Right renal cortex interstitium (tissue), 3 donors: Measurements from ENCODE around the gene PEX13. TPM values are rescaled to one million over a fixed set of nuclear protein-coding genes. Genes with fewer than 3 reads are reported as not detected.
A peak's percentile ranks its signal among the peaks of the same experiment; 100 is the strongest.

Experiments used
- DNase-seq, 3 donors: peaks; one replicate each; pipeline ENCODE4 v3.0.0-alpha.2; 2013; ENCODE audit warnings: low read depth in 3 of 3, low spot score in 2 of 3
- polyA plus RNA-seq, 3 donors: library from polyadenylated mRNA; unstranded; fragments of 120-200 nt; gene quantifications; one replicate each; pipeline ENCODE4 v1.2.1, GENCODE V29; 2013; ENCODE audit not compliant: insufficient read length in 3 of 3

PEX13 gene
- polyA plus RNA-seq, 3 donors = 28.2 to 29.7 (median 29.0) TPM

DNA sequence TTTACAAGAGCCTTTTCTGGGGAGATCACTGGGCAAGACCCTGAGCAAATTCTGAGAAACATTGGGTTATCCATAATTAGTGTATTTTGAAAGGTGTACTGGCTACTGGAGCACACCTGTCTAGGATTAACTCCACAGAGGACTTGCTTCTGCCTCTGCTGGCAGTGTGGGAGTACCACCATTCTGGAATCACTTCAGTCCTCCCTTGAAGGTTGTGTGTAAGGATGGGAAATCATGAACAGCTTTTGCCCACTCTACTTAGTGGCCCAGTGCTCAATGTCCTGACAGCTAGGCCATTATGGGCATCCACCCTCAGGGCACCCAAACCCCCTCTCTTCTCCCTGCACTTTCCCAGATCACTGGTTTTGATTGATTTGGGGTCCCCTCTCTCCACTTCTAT is 40.0 kb downstream of the PEX13 start:
- no peak for DNase-seq

GRCh38 chr2:61059382-61059781 is 41.9 kb downstream of the PEX13 start:
- no peak for DNase-seq

DNA sequence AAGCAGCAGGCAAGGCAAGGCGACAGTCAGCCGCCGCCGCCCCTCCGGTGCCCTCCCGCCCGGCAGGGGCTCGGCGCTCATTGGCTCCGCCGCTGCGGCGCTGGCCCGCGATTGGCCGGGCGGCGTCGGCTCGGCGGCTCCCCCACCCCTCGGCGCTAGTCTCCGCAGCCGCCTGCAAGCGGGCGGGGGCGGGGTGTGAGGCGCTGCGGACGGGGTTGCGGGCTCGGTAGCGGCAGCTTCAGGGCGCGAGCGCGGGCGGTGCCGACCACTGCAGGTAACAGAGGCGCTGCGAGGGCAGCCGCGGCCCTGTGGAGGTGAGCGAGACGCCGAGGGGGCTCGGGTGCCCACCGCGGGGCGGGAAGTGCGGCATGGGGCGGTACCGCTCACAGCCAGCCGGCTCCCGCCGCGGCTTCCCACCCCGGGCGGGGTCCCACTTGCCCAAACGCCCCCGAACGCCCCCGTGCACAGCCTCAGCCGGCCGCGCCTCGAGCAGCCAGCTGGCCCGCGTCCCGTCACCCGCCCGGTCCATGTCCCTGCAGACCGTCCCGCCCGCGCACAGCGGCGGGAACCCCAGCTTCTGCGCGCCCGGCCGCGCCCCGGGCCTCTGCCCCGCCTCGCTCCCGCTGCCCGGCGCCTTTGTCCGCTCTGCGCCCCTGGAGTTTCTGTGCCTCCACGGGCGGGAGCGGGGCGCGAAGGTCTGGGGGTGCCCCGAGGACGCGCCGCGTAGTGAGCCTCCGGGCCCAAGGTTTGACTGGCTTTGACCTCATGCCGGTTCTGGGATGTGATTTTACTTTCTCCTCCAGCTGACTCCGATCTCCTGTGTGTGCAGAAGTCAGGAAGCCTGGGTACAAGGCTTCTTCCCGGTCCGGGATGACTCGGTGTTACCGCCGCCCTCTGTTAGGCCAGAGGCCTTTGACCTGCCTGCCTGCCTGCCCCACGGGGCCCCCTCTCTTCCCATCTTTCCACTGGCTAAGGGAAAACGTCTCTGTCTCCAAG is 48.5 kb downstream of the PEX13 start, which contains the start of gene SANBR:
Gene SANBR (plus strand): TSS at position 158 of the 996 bp plus-strand sequence. CDS start 4,480 bp downstream, outside the sequence.
- peak; percentile 14 to 71 (median 65) for DNase-seq

- DNase-seq = no peak
Observed at GRCh38 chr2:61074100-61074499, 56.6 kb downstream of the PEX13 start.

- no peak for DNase-seq
Observed at GRCh38 chr2:61085883-61086282, 68.4 kb downstream of the PEX13 start.

DNA sequence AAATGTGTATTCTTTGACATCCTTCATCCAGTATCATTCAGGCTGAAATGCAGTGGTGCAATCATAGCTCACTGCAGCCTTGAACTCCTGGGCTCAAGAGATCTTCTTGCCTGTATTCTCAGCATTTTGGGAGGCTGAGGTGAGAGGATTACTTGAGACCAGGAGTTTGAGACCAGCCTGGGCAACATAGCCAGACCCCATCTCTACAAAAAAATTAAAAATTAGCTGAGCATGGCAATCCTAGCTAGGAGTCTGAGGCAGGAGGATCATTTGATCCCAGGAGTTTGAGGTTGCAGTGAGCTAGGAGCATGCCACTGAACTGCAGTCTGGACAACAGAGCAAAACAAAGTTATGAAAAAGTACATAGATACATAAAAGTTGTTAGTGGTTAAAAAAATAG is 72.3 kb downstream of the PEX13 start:
- no peak for DNase-seq

DNA sequence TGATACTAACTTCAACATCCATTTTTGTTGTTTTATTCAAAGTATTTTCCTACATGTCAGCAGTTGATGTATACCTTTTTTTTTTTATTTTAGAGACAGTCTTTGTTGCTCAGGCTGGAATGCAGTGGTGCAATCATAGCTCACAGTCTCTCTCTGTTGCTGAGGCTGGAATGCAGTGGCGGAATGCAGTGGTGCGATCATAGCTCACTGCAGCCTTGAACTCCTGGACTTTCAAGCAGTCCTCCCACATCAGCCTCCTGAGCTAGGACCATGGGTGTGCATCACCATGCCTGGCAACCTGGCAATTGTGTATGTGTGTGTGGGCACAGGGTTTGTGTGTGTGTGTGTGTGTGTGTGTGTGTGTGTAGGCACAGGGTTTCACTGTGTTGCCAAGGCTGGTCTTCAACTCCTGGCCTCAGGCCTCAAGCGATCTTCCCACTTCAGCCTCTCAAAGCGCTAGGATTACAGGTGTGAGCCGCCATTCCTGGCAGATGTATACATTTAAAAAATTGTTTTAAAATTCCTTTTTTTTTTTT is 72.9 kb downstream of the PEX13 start:
- no peak for DNase-seq

DNA sequence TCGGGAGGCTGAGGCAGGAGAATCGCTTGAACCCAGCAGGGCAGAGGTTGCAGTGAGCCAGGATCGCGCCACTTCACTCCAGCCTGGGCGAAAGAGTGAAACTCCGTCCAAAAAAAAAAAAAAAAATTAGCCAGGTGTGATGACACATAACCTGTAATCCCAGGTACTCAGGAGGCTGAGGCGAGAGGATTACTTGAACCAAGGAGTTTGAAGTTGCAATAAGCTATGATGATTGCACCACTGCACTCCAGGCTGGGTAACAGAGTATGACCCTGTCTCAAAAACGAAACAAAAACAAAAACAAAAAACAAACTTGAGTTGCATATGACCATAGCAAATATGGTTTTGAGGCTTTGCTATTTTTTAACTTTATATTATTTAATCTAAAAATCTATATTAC is 74.0 kb downstream of the PEX13 start:
- DNase-seq = no peak

DNA sequence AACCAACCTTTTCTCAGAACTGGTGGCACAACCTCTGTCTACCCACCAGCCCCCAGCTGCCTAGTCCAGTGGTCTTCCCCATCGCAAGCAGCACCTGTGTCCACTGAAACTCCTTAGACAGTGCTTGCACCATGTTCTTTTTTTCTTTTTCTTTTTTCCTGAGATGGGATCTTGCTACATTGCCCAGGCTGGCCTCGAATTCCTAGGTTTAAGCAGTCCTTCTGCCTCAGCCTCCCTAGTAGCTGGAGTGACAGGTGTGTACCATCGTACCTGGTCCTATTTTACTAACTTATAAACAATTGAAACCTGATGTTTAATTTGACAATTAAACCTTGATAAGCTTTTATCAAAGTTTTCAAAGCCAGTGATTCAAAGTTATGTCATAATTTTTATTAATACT is 78.9 kb downstream of the PEX13 start:
- DNase-seq = no peak

- no peak for DNase-seq
Observed at GRCh38 chr2:61100801-61101200, 83.3 kb downstream of the PEX13 start.

Other genes with a start within 250 kb of the PEX13 start
- gene REL, start 136.1 kb upstream of the PEX13 start, polyA plus RNA-seq = 1 to 10 TPM; 7.4 to 8.2 (median 8.1) TPM
- gene PUS10, start 535 bp downstream of the PEX13 start, polyA plus RNA-seq = 10 to 100 TPM; 10.6 to 13.1 (median 11.9) TPM
- gene SANBR, start 48.2 kb downstream of the PEX13 start, polyA plus RNA-seq = 10 to 100 TPM in 2 of 3 donors, 1 to 10 TPM in 1; 9.8 to 13.4 (median 10.5) TPM
- gene C2orf74, start 144.5 kb downstream of the PEX13 start, polyA plus RNA-seq = 10 to 100 TPM; 39.6 to 60.0 (median 57.0) TPM